WTC11 (cell line): ENCODE results near the gene TXNDC2. TPM values are rescaled to one million over a fixed set of nuclear protein-coding genes. Genes with fewer than 3 reads are reported as not detected.

Source experiments
- ATAC-seq: fragments of 200-7000 bp; cut with Tn5 transposase; 2 replicates; pipeline ENCODE4 v1.10.0; 2021; ENCODE audit warnings: mild to moderate bottlenecking, moderate library complexity
- CTCF ChIA-PET: fragments of 300-600 bp; sonication (Branson Sonifier 250); formaldehyde crosslinking; loops from one replicate; lab custom pipeline; 2021; ENCODE audit warnings: antibody characterized with exemption; lab: Charles Lee
- POLR2A ChIA-PET: fragments of 350-600 bp; sonication (Branson Sonifier 250); formaldehyde crosslinking; loops from one replicate; lab custom pipeline; 2021; ENCODE audit warnings: antibody characterized with exemption; lab: Charles Lee
- DNase-seq: peaks from one replicate; pipeline ENCODE4 v3.0.0; 2021; ENCODE audit warnings: low spot score
- H3K27ac Mint-ChIP-seq: 2 replicates; pipeline ENCODE4 v1.8.0; 2021; ENCODE audit warnings: mixed read lengths
- H3K27me3 Mint-ChIP-seq: 2 replicates; pipeline ENCODE4 v1.8.0; 2021; ENCODE audit warnings: low read depth, mild to moderate bottlenecking, moderate library complexity, mixed read lengths
- H3K36me3 Mint-ChIP-seq: 2 replicates; pipeline ENCODE4 v1.8.0; 2021; ENCODE audit warnings: mixed read lengths
- H3K4me1 Mint-ChIP-seq: 2 replicates; pipeline ENCODE4 v1.8.0; 2022; ENCODE audit warnings: mixed read lengths
- H3K4me3 Mint-ChIP-seq: 2 replicates; pipeline ENCODE4 v1.8.0; 2021; ENCODE audit warnings: mild to moderate bottlenecking, moderate library complexity, mixed read lengths
- H3K9me3 Mint-ChIP-seq: 2 replicates; pipeline ENCODE4 v1.8.0; 2021; ENCODE audit warnings: mixed read lengths
- AFF4 ChIP-seq: sonication (generic); formaldehyde crosslinking; IDR thresholded peaks from 2 replicates; pipeline ENCODE4 v1.8.1; 2023; ENCODE audit warnings: mild to moderate bottlenecking, missing genetic modification reagents, borderline replicate concordance
- CREB1 ChIP-seq: sonication (generic); formaldehyde crosslinking; IDR thresholded peaks from 2 replicates; pipeline ENCODE4 v1.8.0; 2023; ENCODE audit warnings: mild to moderate bottlenecking, missing genetic modification reagents
- CTCF ChIP-seq: fragments of 200-600 bp; IDR thresholded peaks from 2 replicates; pipeline ENCODE4 v1.8.0; 2022; ENCODE audit warnings: antibody characterized with exemption
- E2F1 ChIP-seq: sonication (generic); formaldehyde crosslinking; IDR thresholded peaks from 2 replicates; pipeline ENCODE4 v1.8.0; 2022; ENCODE audit warnings: mild to moderate bottlenecking, missing genetic modification reagents
- E2F5 ChIP-seq: sonication (generic); formaldehyde crosslinking; IDR thresholded peaks from 2 replicates; pipeline ENCODE4 v1.8.1; 2022; ENCODE audit warnings: mild to moderate bottlenecking, moderate library complexity, missing genetic modification reagents
- EMX1 ChIP-seq: fragments of 250-450 bp; sonication (Bioruptor Pico); IDR thresholded peaks from 2 replicates; pipeline ENCODE4 v1.8.0; 2021; ENCODE audit warnings: mild to moderate bottlenecking
- FOXJ3 ChIP-seq: sonication (generic); formaldehyde crosslinking; IDR thresholded peaks from 2 replicates; pipeline ENCODE4 v1.9.0; 2021; ENCODE audit warnings: missing genetic modification reagents, mild to moderate bottlenecking, borderline replicate concordance
- GTF2I ChIP-seq: fragments of 250-450 bp; sonication (Bioruptor Pico); conservative IDR thresholded peaks from 2 replicates; pipeline ENCODE4 v1.4.0; 2021; ENCODE audit warnings: mild to moderate bottlenecking
- MYBL2 ChIP-seq: sonication (generic); formaldehyde crosslinking; IDR thresholded peaks from 2 replicates; pipeline ENCODE4 v1.8.1; 2023; ENCODE audit warnings: mild to moderate bottlenecking, moderate library complexity, missing genetic modification reagents
- NR1H2 ChIP-seq: sonication (generic); formaldehyde crosslinking; IDR thresholded peaks from 2 replicates; pipeline ENCODE4 v1.9.0; 2021; ENCODE audit warnings: mild to moderate bottlenecking, moderate library complexity, missing genetic modification reagents
- NR3C1 ChIP-seq: sonication (generic); formaldehyde crosslinking; conservative IDR thresholded peaks from 2 replicates; pipeline ENCODE4 v1.8.1; 2023; ENCODE audit warnings: low read depth, mild to moderate bottlenecking, missing genetic modification reagents
- PRDM15 ChIP-seq: sonication (generic); formaldehyde crosslinking; IDR thresholded peaks from 2 replicates; pipeline ENCODE4 v1.8.0; 2022; ENCODE audit warnings: missing genetic modification reagents
- PREB ChIP-seq: sonication (generic); formaldehyde crosslinking; IDR thresholded peaks from 2 replicates; pipeline ENCODE4 v1.8.1; 2022; ENCODE audit warnings: mild to moderate bottlenecking, missing genetic modification reagents, moderate library complexity, borderline replicate concordance
- PRRX2 ChIP-seq: fragments of 250-450 bp; sonication (Bioruptor Pico); IDR thresholded peaks from 2 replicates; pipeline ENCODE4 v1.8.0; 2021; ENCODE audit warnings: mild to moderate bottlenecking
- SMAD3 ChIP-seq: sonication (generic); formaldehyde crosslinking; IDR thresholded peaks from 2 replicates; pipeline ENCODE4 v1.8.0; 2022; ENCODE audit warnings: missing genetic modification reagents, mild to moderate bottlenecking, borderline replicate concordance
- USF1 ChIP-seq: sonication (generic); formaldehyde crosslinking; IDR thresholded peaks from 2 replicates; pipeline ENCODE4 v1.8.0; 2022; ENCODE audit warnings: mild to moderate bottlenecking, missing genetic modification reagents
- USF2 ChIP-seq: sonication (generic); formaldehyde crosslinking; IDR thresholded peaks from 2 replicates; pipeline ENCODE4 v1.8.1; 2023; ENCODE audit warnings: mild to moderate bottlenecking, missing genetic modification reagents, moderate library complexity
- ZNF425 ChIP-seq: fragments of 250-450 bp; sonication (Bioruptor Pico); conservative IDR thresholded peaks from 2 replicates; pipeline ENCODE4 v1.9.0; 2021; ENCODE audit warnings: mild to moderate bottlenecking
- total RNA-seq: library from RNA; stranded (reverse); gene quantifications from 3 replicates; pipeline ENCODE4 v1.2.3, GENCODE V29; 2021

Gene TXNDC2
- total RNA-seq, 1 experiment from 2014 or later, result 0.26 TPM

- no peak overlapping the region for H3K4me3 Mint-ChIP-seq
- no peaks in the 10 kb centered on the region; the same call in 1 of the 2 replicates for H3K27me3 Mint-ChIP-seq
- POLR2A ChIA-PET, result no interaction called here
- no peak overlapping the region for H3K27ac Mint-ChIP-seq
- TF ChIP-seq USF1 (CRISPR knock-in tag) (no peak), FOXJ3 (CRISPR knock-in tag) (no peak), GTF2I (no peak), CTCF (no peak), CREB1 (CRISPR knock-in tag) (no peak), E2F5 (no peak), PRDM15 (CRISPR knock-in tag) (no peak), PRRX2 (CRISPR knock-in tag) (no peak), MYBL2 (no peak), E2F1 (CRISPR knock-in tag) (no peak), ZNF425 (CRISPR knock-in tag) (no peak), SMAD3 (no peak)
- no peak for ATAC-seq
- H3K36me3 Mint-ChIP-seq, result no peaks in the 10 kb centered on the region
- CTCF ChIA-PET, result no interaction called here
- DNase-seq, result no peak
- H3K4me1 Mint-ChIP-seq, result peaks cover 5% of the 10 kb centered on the region
- no peaks in the 10 kb centered on the region for H3K9me3 Mint-ChIP-seq
Observed at GRCh38 chr18:9877655-9878014, 8.1 kb upstream of the TXNDC2 start.

GRCh38 chr18:9878095-9878494 lies 7.7 kb upstream of the TXNDC2 start:
- Mint-ChIP-seq H3K27ac (no peak overlapping the region), H3K4me1 (peaks cover 5% of the 10 kb centered on the region), H3K9me3 (no peaks in the 10 kb centered on the region), H3K27me3 (no peaks in the 10 kb centered on the region; the same call in 1 of the 2 replicates), H3K36me3 (no peaks in the 10 kb centered on the region), H3K4me3 (no peak overlapping the region)
- POLR2A ChIA-PET, result no interaction called here
- ATAC-seq (no peak), DNase-seq (no peak)
- CTCF ChIA-PET, result no interaction called here
- TF ChIP-seq EMX1 (CRISPR knock-in tag), result no peak
- no peak for TF ChIP-seq SMAD3
- TF ChIP-seq NR1H2 (CRISPR knock-in tag), result no peak
- no peak for TF ChIP-seq AFF4 (CRISPR knock-in tag)
- TF ChIP-seq MYBL2, result no peak
- no peak for TF ChIP-seq USF2 (CRISPR knock-in tag)
- TF ChIP-seq NR3C1, result no peak
- TF ChIP-seq PREB (CRISPR knock-in tag), result no peak
